Motor neuron (in vitro differentiated cells): ENCODE data around the gene PDE6B. TPM values are rescaled to one million over a fixed set of nuclear protein-coding genes. Genes with fewer than 3 reads are reported as not detected.

Experiments
- ATAC-seq, 8 experiments: fragments of 200-7000 bp; cut with Tn5 transposase; replicated peaks in 6 of 8; 2 replicates each; pipeline ENCODE4 v1.8.0; 2021; ENCODE audit warnings: mild to moderate bottlenecking in 8 of 8, moderate library complexity in 8 of 8
- H3K27ac ChIP-seq, 2 donors: fragments of 250-450 bp; sonication (Bioruptor Pico); 2 replicates each; pipeline ENCODE4 v1.9.0; 2021; ENCODE audit warnings: antibody characterized with exemption in 2 of 2, mild to moderate bottlenecking in 2 of 2, moderate library complexity in 1 of 2
- H3K4me1 ChIP-seq, 2 donors: fragments of 250-450 bp; sonication (Bioruptor Pico); replicated peaks in 1 of 2; 2 replicates each; pipeline ENCODE4 v1.6.1; 2021; ENCODE audit warnings: antibody characterized with exemption in 2 of 2, mild to moderate bottlenecking in 2 of 2, moderate library complexity in 1 of 2
- H3K4me3 ChIP-seq, 5 donors: fragments of 250-450 bp; sonication (Bioruptor Pico); 2 replicates each; pipeline ENCODE4 v1.9.0; 2021; ENCODE audit warnings: antibody characterized with exemption in 5 of 5, mild to moderate bottlenecking in 5 of 5, moderate library complexity in 4 of 5
- WGBS, 10 experiments: fragments of 450-650 bp; shearing (Covaris generic); methylation state at CpG; one replicate each; pipeline ENCODE4 v1.0.0; 2022; 5-methylcytosine and 5-hydroxymethylcytosine counted together
- in situ Hi-C, 9 experiments: fragments of 400-800 bp; cut with MboI; loops; one replicate each; pipeline ENCODE4 v1.15.0; 2021; ENCODE audit warnings: low sequenced_read_pairs in 9 of 9, low pct_unique_long_range_greater_than_20kb in 2 of 9; ENCODE audit not compliant: unreplicated experiment in 9 of 9
- total RNA-seq, 8 experiments: library from RNA; unstranded; fragments of 300-600 nt; gene quantifications; 2 replicates each; pipeline versions ENCODE4 v1.2.3 to v1.2.4, GENCODE V29; 2022

Gene PDE6B
- total RNA-seq, 8 experiments from 2014 or later: 3.8 to 6.4 (median 4.9) TPM

DNA sequence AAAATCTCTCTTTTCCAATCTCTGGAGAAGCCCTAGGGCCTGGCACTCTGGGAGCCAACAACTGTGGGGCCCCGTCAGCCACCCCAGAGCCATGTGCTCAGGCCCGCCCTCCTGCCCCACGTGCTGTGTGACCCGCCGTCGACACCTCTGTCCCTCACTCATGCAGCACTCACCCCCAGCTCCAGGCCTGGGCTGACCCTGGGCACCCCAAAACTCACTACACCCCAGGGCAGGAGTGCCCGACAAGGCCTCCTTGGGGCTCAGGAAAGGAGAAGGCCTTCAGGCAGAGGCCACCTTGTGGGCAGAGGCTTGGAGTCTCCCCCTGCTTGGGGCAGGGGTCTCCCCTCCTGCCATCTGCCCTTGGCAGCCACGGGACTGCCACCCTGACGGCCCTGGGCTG lies 54.7 kb downstream of the PDE6B start:
- Histone ChIP-seq H3K4me3 (no peak overlapping the region), H3K27ac (no peak overlapping the region), H3K4me1 (peaks cover 12 to 13% of the 10 kb centered on the region in 2 donors)
- no peak for ATAC-seq
- in situ Hi-C loops: no loop called here
- 100% methylated on average over 1 of the region's 9 CpGs; no CpG with 5 or more reads in 9 of the 10 experiments for WGBS, 10 experiments

DNA sequence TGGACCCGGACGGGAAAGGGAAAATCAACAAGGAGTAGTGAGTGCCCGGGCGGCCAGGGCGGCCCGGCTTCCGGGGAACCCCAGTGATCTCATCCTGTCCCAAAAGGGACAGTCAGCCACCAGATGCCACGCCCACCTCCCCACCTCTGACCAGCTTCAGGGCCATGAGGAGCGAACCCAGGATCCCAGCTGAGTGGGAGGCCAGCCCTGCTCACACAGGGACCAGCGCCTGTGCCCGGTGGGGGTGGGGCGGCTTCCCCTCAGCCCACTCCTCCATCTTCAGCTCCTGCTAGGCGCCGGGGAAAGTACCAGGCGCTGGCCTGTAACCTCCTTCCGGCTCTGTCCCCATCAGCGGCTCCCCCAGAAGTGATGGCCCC lies 55.2 kb downstream of the PDE6B start:
- H3K4me1 ChIP-seq: peaks cover 7 to 9% of the 10 kb centered on the region in 2 donors
- WGBS, 10 experiments: 0 to 70% (median 20%) methylated on average over 1 to 5 of the region's 17 CpGs; no CpG with 5 or more reads in 5 of the 10 experiments
- peak in 5 of 8 experiments; percentile 1 to 35 (median 30) for ATAC-seq
- in situ Hi-C loops: no loop called here
- peak overlapping the region in 4 of 5 donors; percentile 27 to 40 (median 32) for H3K4me3 ChIP-seq
- peak overlapping the region in 1 of 2 donors; percentile 14 for H3K27ac ChIP-seq

DNA sequence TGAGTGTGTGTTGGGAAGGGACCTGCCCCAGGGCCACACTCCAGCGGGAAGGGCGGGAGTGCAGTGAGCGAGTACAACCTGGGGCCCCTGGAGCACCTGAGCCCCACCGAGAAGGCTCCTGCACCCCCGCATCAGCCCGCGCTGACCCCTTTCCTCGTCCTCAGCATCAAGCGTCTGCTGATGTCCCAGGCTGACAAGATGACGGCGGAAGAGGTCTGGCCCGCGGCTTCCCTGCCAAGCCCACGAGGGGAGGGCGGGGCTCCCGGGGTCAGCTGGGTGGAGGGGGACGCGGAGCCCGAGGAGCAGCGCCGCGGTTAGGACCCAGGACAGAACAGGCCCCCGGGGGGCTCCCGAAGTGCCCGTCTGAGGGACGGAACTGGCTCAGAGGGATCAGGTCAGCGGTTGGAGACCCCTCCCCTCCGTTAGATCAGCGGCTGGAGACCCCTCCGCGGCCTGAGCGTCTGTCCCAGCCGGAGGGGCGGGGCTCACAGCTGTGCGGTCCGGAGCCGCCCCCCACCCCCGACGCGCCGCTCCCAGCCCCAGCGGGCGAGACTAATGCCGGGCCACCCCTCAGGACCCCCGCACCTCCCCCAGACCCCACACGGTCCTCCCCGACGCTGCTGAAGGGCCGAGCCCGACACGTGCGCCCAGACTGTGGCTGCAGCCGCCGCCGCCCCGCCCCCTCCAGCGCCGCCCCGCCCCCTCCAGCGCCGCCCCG lies 55.7 kb downstream of the PDE6B start:
- Histone ChIP-seq H3K4me3 (peak overlapping the region; percentile 20 to 40 (median 32)), H3K4me1 (peaks cover 7 to 9% of the 10 kb centered on the region in 2 donors), H3K27ac (peak overlapping the region in 1 of 2 donors; percentile 47)
- in situ Hi-C loops: no loop called here
- peak; percentile 9 to 77 (median 66) for ATAC-seq
- no CpG with 5 or more reads among the region's 62 CpGs for WGBS, 10 experiments

DNA sequence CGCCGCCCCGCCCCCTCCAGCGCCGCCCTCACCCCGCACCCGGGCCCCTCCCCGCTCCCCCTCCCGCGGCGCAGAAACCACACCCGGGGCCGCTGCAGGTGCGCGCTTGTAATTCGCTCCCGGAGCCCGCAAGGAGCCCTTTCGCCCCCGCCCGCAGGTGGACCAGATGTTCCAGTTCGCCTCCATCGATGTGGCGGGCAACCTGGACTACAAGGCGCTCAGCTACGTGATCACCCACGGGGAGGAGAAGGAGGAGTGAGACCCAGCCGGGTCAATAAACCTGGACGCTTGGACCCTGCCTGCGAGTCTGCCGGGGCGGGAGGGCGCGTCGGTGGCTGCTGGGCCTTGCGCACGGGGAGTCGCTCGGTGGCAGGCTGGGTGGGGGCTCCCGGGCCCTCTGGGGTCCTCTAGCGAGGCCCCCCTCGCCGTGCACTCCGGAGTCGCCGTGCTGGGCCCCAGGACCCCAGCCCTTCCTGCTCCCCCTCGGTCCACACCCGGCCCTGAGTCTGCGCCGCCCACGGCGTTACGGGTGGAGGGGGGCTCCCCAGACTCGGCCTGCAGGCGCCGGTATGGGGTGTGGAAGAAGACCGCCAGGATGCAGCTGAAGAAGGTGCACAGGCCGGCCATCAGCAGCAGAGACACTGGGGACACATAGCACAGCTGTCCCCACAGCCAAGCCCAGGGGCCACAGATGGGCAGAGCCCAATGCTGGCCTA lies 56.5 kb downstream of the PDE6B start:
- H3K27ac ChIP-seq: no peak overlapping the region
- peak overlapping the region in 3 of 5 donors; percentile 11 to 26 (median 25) for H3K4me3 ChIP-seq
- H3K4me1 ChIP-seq: peaks cover 7 to 9% of the 10 kb centered on the region in 2 donors
- in situ Hi-C loops: no loop called here
- ATAC-seq: peak in 2 of 8 experiments; percentile 5 to 6
- no CpG with 5 or more reads among the region's 58 CpGs for whole genome bisulfite sequencing, 10 experiments

DNA sequence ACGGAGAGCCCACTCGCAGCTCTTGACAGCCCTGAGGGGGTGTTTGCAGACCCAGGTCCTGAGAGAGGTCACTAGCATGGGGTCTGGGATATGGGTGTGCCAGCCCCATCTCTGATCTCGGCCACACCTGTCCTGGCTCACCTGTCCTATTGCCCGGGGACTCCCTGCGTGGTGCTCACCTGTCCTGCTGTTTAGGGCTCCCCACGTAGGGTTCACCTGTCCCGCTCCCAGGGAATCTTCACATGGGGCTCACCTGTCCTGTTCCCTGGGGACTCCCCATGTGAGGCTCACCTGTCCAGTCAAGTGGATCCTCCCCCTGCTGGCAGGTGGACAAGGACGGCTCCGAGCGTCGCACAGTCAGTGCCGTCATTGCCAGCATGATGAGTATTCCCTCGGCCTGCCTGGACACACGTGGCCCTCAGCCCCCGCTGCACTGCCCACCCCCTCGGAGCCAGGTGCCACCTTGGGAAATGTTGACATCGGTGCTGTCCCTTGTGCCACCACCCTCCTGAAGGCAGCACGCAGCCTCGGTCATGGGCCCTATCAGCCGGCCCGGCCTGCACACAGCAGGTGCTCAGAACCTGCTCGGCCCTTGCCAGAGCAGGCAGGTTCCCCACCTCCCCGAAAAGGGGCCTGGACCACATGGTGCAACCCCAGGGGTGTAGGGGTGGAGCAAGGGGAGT lies 57.3 kb downstream of the PDE6B start:
- peaks cover 7 to 9% of the 10 kb centered on the region in 2 donors for H3K4me1 ChIP-seq
- in situ Hi-C loops: no loop called here
- 90 to 100% (median 96%) methylated on average over 2 to 5 of the region's 23 CpGs; no CpG with 5 or more reads in 7 of the 10 experiments for WGBS, 10 experiments
- ATAC-seq: no peak
- H3K27ac ChIP-seq: no peak overlapping the region
- no peak overlapping the region for H3K4me3 ChIP-seq

DNA sequence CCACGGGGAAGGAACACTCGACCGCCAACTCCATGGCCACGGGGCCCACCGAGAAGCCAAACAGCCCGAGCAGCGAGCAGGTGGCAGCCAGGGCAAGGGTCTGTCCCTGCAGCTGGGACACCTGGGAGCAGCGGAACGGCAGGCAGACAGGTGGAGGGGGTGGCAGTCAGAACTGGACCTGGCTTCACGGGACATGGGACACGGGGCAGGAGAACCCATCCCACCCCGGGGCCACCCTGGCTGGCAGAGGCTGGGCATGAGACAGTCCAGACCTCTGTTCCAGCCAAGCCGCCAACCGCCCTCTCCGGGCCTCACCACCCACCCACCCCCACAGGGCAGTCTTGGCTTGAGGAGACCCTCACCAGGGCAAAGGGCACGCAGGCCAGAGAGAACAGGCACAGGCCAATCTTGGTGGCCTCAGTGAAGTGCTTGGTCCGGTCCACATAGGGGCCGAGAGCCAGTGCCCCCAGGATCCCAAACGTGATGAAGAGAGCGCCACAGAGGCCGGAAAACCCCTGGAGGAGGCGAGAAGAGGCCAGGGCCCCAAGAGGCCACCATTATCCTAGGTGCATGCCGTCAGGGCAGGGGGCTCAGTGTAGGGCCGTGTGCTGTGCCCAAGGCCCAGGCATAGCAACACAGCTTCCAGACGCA lies 58.0 kb downstream of the PDE6B start:
- ATAC-seq: peak; percentile 1 to 22 (median 4)
- H3K4me1 ChIP-seq: peaks cover 7 to 9% of the 10 kb centered on the region in 2 donors
- in situ Hi-C loops: no loop called here
- H3K4me3 ChIP-seq: no peak overlapping the region
- H3K27ac ChIP-seq: no peak overlapping the region
- 30 to 100% (median 40%) methylated on average over 1 to 2 of the region's 25 CpGs; no CpG with 5 or more reads in 7 of the 10 experiments for WGBS, 10 experiments

DNA sequence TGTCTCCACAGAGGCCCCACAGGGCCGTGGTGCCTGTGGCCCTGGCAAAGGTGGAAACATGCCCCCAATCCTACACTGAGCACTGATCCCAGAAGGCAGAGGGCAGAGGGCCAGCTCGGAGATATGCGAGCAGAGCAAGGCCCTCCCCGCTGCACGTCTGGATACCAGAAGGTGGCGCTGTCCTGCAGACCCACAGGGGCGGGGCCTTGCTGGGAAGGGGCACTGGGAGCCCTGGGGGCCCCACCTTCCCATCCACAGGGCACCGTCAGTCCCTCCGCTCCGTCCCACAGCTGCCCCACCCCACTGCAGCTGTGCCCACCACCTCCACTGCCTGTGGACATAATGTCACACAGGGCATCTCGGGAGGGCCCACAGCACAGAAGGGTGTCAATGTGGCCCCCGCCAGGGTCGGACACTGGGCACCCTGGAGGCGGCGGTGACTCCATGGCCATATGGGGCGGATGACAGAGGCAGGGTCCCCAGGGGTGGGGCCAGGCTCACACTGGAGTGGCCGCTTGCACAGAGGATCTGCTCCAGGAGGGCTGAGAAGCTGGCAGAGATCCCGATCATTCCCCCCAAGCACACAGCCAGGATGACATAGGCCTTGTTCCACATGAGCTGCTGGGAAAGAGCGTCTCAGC lies 58.7 kb downstream of the PDE6B start:
- Histone ChIP-seq H3K4me3 (no peak overlapping the region), H3K4me1 (peaks cover 7 to 9% of the 10 kb centered on the region in 2 donors), H3K27ac (no peak overlapping the region)
- in situ Hi-C loops: no loop called here
- ATAC-seq: peak; percentile 21 to 69 (median 34)
- 80 to 100% methylated on average over 1 of the region's 19 CpGs; no CpG with 5 or more reads in 8 of the 10 experiments for WGBS, 10 experiments

DNA sequence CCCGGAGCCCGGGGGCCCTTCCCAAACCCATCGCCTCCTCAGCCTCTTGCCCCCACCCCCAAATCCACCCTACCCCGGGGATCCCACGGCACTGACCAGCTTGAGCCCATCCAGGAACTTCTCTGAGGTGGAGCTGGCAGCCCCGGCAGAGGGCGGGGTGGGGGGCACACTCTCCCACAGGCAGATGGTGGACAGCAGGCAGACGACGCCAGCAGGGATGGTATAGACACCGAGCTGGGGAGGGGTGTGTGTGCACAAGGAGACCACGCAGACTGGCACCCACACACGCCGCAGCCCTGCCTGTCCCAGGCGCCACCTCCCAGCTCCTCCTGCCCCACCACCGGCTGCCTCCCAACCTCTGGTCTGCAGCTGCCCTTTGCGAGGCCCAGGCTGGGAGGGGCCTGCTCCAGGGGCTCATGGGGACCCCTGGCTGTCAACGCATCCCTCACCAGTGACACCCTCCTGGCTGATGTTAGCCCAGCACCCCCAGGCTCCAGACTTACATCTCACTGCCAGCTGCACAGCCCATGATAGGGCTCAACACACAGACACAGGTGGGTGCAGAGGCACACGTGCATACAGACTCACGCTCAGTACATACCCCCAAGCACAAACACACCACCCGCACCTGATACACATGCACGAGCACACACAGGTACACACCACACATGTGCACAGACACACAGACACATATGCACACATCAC lies 59.4 kb downstream of the PDE6B start:
- in situ Hi-C loops: no loop called here
- no peak for ATAC-seq
- no peak overlapping the region for H3K27ac ChIP-seq
- H3K4me1 ChIP-seq: peaks cover 7 to 9% of the 10 kb centered on the region in 2 donors
- H3K4me3 ChIP-seq: no peak overlapping the region
- WGBS, 10 experiments: 40 to 67% methylated on average over 3 of the region's 21 CpGs; no CpG with 5 or more reads in 8 of the 10 experiments

DNA sequence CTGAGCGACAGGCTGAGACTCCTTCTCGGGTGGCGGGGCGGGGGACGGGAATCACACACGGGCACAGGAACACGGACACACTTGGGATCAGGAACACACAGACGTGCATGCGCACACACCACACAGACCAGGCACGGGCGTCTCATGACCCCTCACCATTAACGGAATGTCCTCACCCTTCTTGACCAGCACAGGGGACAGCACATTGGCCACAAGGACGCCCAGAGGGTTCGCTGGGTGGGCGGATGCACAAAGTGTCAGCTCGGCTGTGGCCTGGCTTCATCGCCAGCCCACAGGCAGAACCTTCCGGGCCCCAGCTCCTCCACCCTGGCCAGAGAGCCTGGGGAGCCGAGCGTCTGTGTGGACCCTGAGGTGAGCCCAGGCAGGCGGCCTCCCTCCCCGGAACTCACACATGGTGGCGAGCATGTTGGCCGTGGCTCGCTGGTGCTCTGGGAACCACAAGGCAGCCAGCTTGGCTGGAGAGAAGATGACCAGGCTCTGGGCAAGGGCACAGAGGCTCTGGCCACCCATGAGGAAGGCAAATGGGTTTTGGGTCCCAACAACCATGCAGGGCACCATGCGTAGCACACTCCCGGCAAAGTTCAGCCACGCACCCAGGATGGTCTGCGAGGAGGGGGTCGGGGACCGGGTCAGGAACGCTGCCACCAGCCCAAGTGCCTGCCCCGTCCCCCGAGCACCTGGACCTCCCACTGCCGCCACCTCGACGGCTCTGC lies 60.5 kb downstream of the PDE6B start:
- in situ Hi-C loops: no loop called here
- H3K4me1 ChIP-seq: peaks cover 0 to under 1% of the 10 kb centered on the region in 2 donors
- 80 to 96% (median 87%) methylated on average over 1 to 5 of the region's 37 CpGs; no CpG with 5 or more reads in 5 of the 10 experiments for WGBS, 10 experiments
- ATAC-seq: no peak
- H3K27ac ChIP-seq: no peak overlapping the region
- no peak overlapping the region for H3K4me3 ChIP-seq

DNA sequence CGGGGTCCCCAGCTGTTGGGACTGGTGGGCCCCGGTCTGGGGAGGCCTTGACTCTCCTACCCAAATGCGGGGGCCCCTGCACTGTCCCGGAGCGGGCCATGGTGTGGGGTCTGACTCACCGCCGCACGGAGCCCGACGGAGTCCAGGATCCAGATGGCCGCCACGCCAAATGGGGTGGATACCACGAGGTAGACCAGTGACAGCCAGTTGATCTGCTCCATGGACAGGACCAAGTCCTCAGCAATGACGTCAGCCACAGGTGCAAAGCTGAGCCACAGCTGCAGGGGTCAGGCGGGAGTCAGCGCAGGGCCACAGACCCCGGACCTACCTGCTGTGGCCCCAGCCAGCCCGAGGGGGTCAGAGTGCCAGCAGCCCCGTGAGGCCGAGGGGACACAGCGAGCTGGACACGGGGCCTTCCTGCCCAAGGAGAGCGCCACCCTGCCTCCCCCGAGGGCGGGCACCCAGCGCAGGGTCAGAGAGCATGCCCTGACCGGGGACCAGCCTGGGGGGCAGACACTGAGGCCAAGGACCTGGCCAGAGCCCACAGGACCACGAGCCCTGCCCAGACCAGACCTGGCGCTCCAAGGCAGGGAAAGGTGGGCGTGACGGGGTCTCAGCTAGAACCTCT lies 61.2 kb downstream of the PDE6B start:
- no peak for ATAC-seq
- 64 to 100% methylated on average over 2 to 5 of the region's 31 CpGs; no CpG with 5 or more reads in 8 of the 10 experiments for WGBS, 10 experiments
- in situ Hi-C loops: no loop called here
- H3K4me1 ChIP-seq: no peaks in the 10 kb centered on the region
- H3K27ac ChIP-seq: no peak overlapping the region
- H3K4me3 ChIP-seq: no peak overlapping the region
